Gastroesophageal sphincter (tissue), 3 donors: ENCODE data around the gene ELAC2.

ENCODE experiments used
- POLR2A ChIP-seq, 2 donors: fragments of 450-650 bp; IDR thresholded peaks; one replicate each; pipeline ENCODE4 v1.6.1; 2017; ENCODE audit warnings: antibody characterized with exemption in 2 of 2, mild to moderate bottlenecking in 2 of 2, moderate library complexity in 1 of 2
- TF ChIP-seq, protein P1 (sequence below), 4 experiments: fragments of 200-600 bp in 2 of 4; fragments of 450-650 bp in 2 of 4; sonication (generic) in 1 of 4; IDR thresholded peaks; one replicate each; pipeline ENCODE4 v1.5.1; 2017 to 2019; ENCODE audit warnings: antibody characterized with exemption in 4 of 4, mild to moderate bottlenecking in 2 of 4, moderate library complexity in 2 of 4

DNA sequence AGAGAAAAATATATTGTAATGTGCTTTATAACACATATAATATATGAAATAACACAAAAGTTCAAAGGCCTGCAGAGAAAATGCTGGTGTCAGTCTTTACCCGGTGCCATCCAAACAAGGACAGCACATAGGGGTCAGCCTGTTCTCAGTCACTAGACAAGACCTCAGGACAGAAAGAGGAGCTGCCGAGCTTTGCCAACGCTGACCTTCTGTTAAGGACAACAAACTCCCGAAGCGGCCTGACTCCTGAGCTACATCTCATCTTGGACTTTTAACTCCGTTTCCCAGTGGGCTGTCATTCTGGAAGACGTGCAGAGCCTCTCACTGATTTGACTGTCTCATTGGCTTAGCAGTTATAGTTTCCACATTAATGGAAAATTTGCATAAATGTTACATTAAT is 6.9 kb downstream of the ELAC2 start:
- TF ChIP-seq POLR2A (IDR thresholded peaks at IDR 0.05): no peak
- TF ChIP-seq, protein P1, sequence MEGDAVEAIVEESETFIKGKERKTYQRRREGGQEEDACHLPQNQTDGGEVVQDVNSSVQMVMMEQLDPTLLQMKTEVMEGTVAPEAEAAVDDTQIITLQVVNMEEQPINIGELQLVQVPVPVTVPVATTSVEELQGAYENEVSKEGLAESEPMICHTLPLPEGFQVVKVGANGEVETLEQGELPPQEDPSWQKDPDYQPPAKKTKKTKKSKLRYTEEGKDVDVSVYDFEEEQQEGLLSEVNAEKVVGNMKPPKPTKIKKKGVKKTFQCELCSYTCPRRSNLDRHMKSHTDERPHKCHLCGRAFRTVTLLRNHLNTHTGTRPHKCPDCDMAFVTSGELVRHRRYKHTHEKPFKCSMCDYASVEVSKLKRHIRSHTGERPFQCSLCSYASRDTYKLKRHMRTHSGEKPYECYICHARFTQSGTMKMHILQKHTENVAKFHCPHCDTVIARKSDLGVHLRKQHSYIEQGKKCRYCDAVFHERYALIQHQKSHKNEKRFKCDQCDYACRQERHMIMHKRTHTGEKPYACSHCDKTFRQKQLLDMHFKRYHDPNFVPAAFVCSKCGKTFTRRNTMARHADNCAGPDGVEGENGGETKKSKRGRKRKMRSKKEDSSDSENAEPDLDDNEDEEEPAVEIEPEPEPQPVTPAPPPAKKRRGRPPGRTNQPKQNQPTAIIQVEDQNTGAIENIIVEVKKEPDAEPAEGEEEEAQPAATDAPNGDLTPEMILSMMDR (IDR thresholded peaks at IDR 0.05): no peak
